GM10248 (cell line): ENCODE measurements around the gene ATG4B.

Source experiments
- CTCF ChIA-PET: fragments of 300-600 bp; sonication (Branson Sonifier 250); formaldehyde crosslinking; extraction: SDS; loops from one replicate; lab custom pipeline; 2021; ENCODE audit warnings: antibody characterized with exemption; lab: Yijun Ruan, JAX
- POLR2A ChIA-PET: fragments of 350-650 bp; sonication (Branson Sonifier 250); formaldehyde crosslinking; extraction: SDS; loops from one replicate; lab custom pipeline; 2020; ENCODE audit warnings: antibody characterized with exemption; lab: Yijun Ruan, JAX
- DNase-seq: peaks from one replicate; pipeline ENCODE4 v3.0.0; 2012; ENCODE audit errors: extremely low spot score
- TF ChIP-seq, protein P1 (sequence below): IDR thresholded peaks from 2 replicates; pipeline ENCODE4 v1.5.1; 2012; ENCODE audit warnings: mild to moderate bottlenecking, low read depth; ENCODE audit errors: extremely low read depth, missing control alignments, control extremely low read depth

The ATG4B gene

DNA sequence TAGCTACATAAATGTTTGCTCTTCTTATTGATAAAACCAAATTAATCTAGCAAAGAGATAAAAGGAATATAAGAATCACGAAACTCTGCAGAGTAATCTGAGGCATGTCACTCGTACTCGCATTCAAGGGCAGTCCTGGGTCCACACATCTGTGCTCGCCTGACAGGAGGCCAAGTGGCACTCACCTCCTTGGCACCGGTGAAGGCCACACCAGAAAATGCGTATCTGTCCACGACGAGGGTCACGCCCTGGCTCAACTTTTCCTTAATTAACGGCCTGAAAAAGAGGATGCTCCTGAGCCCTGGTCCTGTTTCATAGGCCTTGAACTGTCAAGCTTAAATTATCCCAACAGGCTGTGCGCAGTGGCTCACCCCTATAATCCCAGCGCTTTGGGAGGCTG lies 42.6 kb downstream of the ATG4B start:
- ChIA-PET CTCF (interaction anchor here (0.9 to 1.1 kb wide), 2 partner anchors 20 to 829 kb away, joined by 3 to 4 read pairs; no protein-coding TSS in a partner anchor), POLR2A (no interaction called here)
- TF ChIP-seq, protein P1, sequence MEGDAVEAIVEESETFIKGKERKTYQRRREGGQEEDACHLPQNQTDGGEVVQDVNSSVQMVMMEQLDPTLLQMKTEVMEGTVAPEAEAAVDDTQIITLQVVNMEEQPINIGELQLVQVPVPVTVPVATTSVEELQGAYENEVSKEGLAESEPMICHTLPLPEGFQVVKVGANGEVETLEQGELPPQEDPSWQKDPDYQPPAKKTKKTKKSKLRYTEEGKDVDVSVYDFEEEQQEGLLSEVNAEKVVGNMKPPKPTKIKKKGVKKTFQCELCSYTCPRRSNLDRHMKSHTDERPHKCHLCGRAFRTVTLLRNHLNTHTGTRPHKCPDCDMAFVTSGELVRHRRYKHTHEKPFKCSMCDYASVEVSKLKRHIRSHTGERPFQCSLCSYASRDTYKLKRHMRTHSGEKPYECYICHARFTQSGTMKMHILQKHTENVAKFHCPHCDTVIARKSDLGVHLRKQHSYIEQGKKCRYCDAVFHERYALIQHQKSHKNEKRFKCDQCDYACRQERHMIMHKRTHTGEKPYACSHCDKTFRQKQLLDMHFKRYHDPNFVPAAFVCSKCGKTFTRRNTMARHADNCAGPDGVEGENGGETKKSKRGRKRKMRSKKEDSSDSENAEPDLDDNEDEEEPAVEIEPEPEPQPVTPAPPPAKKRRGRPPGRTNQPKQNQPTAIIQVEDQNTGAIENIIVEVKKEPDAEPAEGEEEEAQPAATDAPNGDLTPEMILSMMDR, result no peak
- no peak for DNase-seq

DNA sequence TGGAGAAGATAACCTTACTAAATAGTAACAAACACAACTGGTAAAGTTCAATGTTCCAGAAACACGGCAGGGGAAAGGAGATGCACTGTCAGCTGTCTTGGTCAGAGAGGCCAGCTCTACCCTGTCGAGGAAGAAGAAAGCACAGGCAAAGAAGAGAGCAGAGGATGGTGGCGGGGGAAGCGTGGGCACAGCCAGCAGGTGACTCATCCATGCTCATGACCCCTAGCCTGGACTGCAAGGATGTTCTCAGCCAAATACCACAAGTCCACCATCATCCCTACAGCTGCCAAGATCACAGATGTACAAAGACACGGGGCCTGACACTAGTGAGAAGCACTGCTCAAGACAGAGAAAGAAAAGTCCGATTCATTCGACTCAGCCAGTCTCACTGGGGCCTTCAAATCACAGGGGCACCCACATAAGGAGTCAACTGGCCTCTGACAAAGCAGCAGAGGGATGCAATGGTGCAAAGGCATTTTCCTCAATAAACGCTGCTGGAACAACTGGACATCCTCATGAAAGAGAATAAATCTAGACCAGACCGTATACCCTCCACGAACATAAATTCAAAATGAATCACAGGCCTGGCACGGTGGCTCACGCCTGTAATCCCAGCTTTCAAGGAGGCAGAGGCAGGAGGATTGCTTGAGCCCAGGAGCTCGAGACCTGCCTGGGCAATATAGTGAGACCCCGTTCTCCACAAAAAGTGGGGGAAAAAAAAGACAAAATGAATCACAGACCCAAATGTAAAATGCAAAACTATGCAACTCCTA lies 43.5 kb downstream of the ATG4B start:
- TF ChIP-seq, protein P1, result no peak
- ChIA-PET CTCF (interaction anchor here (0.9 kb wide), 1 partner anchor 21 kb away, joined by 3 read pairs; no protein-coding TSS in a partner anchor), POLR2A (no interaction called here)
- no peak for DNase-seq

DNA sequence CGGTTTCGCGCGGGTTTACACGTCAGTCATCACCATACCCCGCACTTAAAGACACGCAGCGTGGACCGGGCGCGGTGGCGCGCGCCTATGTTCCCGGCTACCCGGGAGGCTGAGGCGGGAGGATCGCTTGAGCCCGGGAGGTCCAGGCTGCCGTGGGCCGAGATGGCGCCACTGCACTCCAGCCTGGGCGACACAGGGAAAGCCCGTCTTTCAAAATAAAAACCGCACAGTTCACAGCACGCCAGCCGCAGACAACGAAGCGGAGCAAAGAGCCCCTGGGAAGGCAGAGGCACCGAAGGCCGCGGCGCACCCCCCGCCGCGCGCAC lies 48.8 kb downstream of the ATG4B start:
- ChIA-PET POLR2A (interaction anchor here (0.8 to 1.5 kb wide), 3 partner anchors 12 to 16 kb away, joined by 8 to 12 read pairs (median 8); partner anchors contain the start of gene ING5), CTCF (interaction anchor here (0.6 to 3.7 kb wide), 9 partner anchors 13 to 192 kb away, joined by 3 to 13 read pairs (median 3); no protein-coding TSS in a partner anchor)
- TF ChIP-seq, protein P1, result no peak
- DNase-seq, result no peak

DNA sequence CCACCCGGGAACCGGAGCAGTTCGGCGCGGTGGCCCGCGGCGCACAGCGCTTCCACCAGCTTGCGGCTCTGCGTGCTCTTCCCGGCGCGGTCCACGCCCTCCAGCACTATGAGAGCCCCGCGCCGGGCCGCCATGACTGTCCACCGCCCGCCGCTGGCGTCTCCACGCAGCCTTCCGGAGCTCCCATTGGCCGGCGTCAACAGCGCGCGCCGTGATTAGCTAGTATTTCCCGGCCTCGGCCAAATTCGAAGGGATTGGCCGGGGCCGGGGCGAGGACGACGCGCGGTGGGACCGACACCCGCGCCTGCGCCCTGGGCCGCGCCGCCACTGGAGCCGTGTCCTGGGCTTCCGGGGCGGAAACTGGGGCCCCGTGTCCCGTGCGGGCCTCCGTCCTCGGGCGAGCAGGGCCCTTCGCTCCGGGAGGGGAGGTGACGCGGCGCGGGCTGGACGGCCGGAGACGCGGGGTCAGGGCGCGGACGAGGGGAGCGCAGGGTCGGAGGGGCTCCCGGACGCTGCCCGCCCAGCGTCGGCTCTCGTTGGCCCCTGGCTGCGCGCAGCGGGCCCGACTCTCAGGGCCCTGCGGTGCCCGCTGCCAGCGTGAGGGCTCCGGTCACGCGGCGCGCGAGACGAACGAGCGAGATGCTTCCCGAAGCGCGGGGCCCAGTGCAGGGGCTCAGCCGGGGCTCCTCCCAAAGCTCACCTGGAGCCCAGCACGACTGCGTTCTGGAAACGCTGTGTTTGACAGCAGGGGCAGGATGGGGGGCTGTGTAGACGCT lies 49.3 kb downstream of the ATG4B start, which contains the start of gene DTYMK:
Gene DTYMK (minus strand): TSS at position 166 of the 776 bp plus-strand sequence. CDS start 32 bp downstream, at position 134.
- ChIA-PET POLR2A (interaction anchor here (0.8 to 1.5 kb wide), 3 partner anchors 11 to 15 kb away, joined by 8 to 12 read pairs (median 8); partner anchors contain the start of gene ING5), CTCF (interaction anchor here (0.6 to 3.7 kb wide), 9 partner anchors 13 to 192 kb away, joined by 3 to 13 read pairs (median 3); no protein-coding TSS in a partner anchor)
- TF ChIP-seq, protein P1, result no peak
- DNase-seq, result peak; percentile 99

- ChIA-PET POLR2A (interaction anchor here (1.1 kb wide), 1 partner anchor 13 kb away, joined by 3 read pairs; the partner anchor contains the start of gene ING5), CTCF (interaction anchor here (1.0 to 3.7 kb wide), 4 partner anchors 11 to 189 kb away, joined by 3 to 21 read pairs (median 8); partner anchors contain the start of gene ING5)
- no peak for DNase-seq
- TF ChIP-seq, protein P1, result no peak
Observed at GRCh38 chr2:241689306-241689705, 51.8 kb downstream of the ATG4B start.

GRCh38 chr2:241690202-241690717 lies 52.8 kb downstream of the ATG4B start:
- TF ChIP-seq, protein P1, result no peak
- no peak for DNase-seq
- POLR2A ChIA-PET, result no interaction called here
- CTCF ChIA-PET, result interaction anchor here (1.0 kb wide), 1 partner anchor 44 kb away, joined by 3 read pairs; no protein-coding TSS in a partner anchor
